ENCODE results near the gene EFCAB9. TPM values are rescaled to one million over a fixed set of nuclear protein-coding genes. Genes with fewer than 3 reads are reported as not detected.

The EFCAB9 gene
- polyA plus RNA-seq, 1 of the 3 experiments (the other 2 are of a cell fraction) = 0.10 TPM

GRCh38 chr5:172168311-172168710 lies 25.7 kb upstream of the EFCAB9 start:
- Histone ChIP-seq H3K4me1 (ENCODE audit: control insufficient read depth in 1 of 2, insufficient read depth in 2 of 2, low read depth in 1 of 2, low read length in 1 of 2) (peaks cover 0 to 4% of the 10 kb centered on the region in 2 experiments; a peak in 1 of 4 replicates), H2AFZ (ENCODE audit: low read depth) (no peak overlapping the region), H3K9me3 (no peaks in the 10 kb centered on the region), H3K4me2 (no peak overlapping the region), H3K79me2 (ENCODE audit: insufficient read depth) (peaks cover 12% of the 10 kb centered on the region), H4K20me1 (ENCODE audit: insufficient read depth) (peaks cover 7% of the 10 kb centered on the region), H3K27ac (ENCODE audit: low read depth in 2 of 2, low read length in 1 of 2) (no peak overlapping the region), H3K36me3 (replicated peaks in 1 of 2; ENCODE audit: control insufficient read depth in 1 of 2, insufficient read depth in 2 of 2, low read length in 1 of 2) (no peaks in the 10 kb centered on the region), H3F3A (replicated peaks; ENCODE audit: insufficient read depth) (no peaks in the 10 kb centered on the region), H3K4me3 (ENCODE audit: low read depth in 2 of 2, low read length in 1 of 2) (no peak overlapping the region), H3K9ac (no peak overlapping the region), H3K9me2 (no peaks in the 10 kb centered on the region), H3K27me3 (ENCODE audit: insufficient read depth) (no peaks in the 10 kb centered on the region)
- 67% methylated on average over 5 of the region's 8 CpGs for WGBS (ENCODE audit: low lambda C conversion rate)
- ChIA-PET CTCF (interaction anchor here (1.3 kb wide), 1 partner anchor 20 kb away, joined by 4 read pairs; the partner anchor contains the start of gene STK10), POLR2A (no interaction called here)
- DNase-seq = no peak
- TF ChIP-seq SIN3A (IDR thresholded peaks at IDR 0.05; ENCODE audit: borderline replicate concordance, low read depth, low read length) = no peak
- no peak for TF ChIP-seq JUND (IDR thresholded peaks at IDR 0.05)
- TF ChIP-seq ZBTB33 (IDR thresholded peaks at IDR 0.05; ENCODE audit: borderline replicate concordance, low read depth) = no peak

- Histone ChIP-seq H3K9ac (no peak overlapping the region), H3K9me2 (no peaks in the 10 kb centered on the region), H3K79me2 (ENCODE audit: insufficient read depth) (peaks cover 16% of the 10 kb centered on the region), H3K9me3 (no peaks in the 10 kb centered on the region), H3K4me1 (ENCODE audit: control insufficient read depth in 1 of 2, insufficient read depth in 2 of 2, low read depth in 1 of 2, low read length in 1 of 2) (peaks cover 0 to 9% of the 10 kb centered on the region in 2 experiments; a peak in 1 of 4 replicates), H3K36me3 (replicated peaks in 1 of 2; ENCODE audit: control insufficient read depth in 1 of 2, insufficient read depth in 2 of 2, low read length in 1 of 2) (no peaks in the 10 kb centered on the region), H2AFZ (ENCODE audit: low read depth) (no peak overlapping the region), H4K20me1 (ENCODE audit: insufficient read depth) (peaks cover 11% of the 10 kb centered on the region), H3K27me3 (ENCODE audit: insufficient read depth) (no peaks in the 10 kb centered on the region), H3K4me3 (ENCODE audit: low read depth in 2 of 2, low read length in 1 of 2) (no peak overlapping the region), H3K4me2 (no peak overlapping the region), H3K27ac (ENCODE audit: low read depth in 2 of 2, low read length in 1 of 2) (no peak overlapping the region), H3F3A (replicated peaks; ENCODE audit: insufficient read depth) (no peaks in the 10 kb centered on the region)
- ChIA-PET POLR2A (no interaction called here), CTCF (interaction anchor here (1.3 kb wide), 1 partner anchor 19 kb away, joined by 4 read pairs; the partner anchor contains the start of gene STK10)
- 91% methylated on average over 2 of the region's 2 CpGs for WGBS (ENCODE audit: low lambda C conversion rate)
- TF ChIP-seq CHD2 (IDR thresholded peaks at IDR 0.05; ENCODE audit: low read length, partially characterized antibody) (no peak), FOXJ3 (CRISPR knock-in tag; IDR thresholded peaks at IDR 0.05) (no peak), FOSL2 (IDR thresholded peaks at IDR 0.05; ENCODE audit: borderline replicate concordance, low read depth) (no peak), ZBTB33 (IDR thresholded peaks at IDR 0.05; ENCODE audit: borderline replicate concordance, low read depth) (no peak), REST (IDR thresholded peaks at IDR 0.05; ENCODE audit: low read depth, low read length) (no peak), MXI1 (IDR thresholded peaks at IDR 0.05; ENCODE audit: low read depth, low read length) (no peak), GATA2 (CRISPR knock-in tag; IDR thresholded peaks at IDR 0.05) (no peak), NRF1 (IDR thresholded peaks at IDR 0.05; ENCODE audit: low read depth, low read length) (no peak), SIN3A (IDR thresholded peaks at IDR 0.05; ENCODE audit: borderline replicate concordance, low read depth, low read length) (no peak), MAX (IDR thresholded peaks at IDR 0.05; ENCODE audit: low read depth) (no peak), EZH2phosphoT487 (IDR thresholded peaks at IDR 0.05; ENCODE audit: borderline replicate concordance, low read depth) (no peak), NFIC (IDR thresholded peaks at IDR 0.05; ENCODE audit: borderline replicate concordance) (no peak), JUND (IDR thresholded peaks at IDR 0.05) (no peak), GABPA (IDR thresholded peaks at IDR 0.05; ENCODE audit: low read depth) (no peak)
- DNase-seq = no peak
Observed at GRCh38 chr5:172169216-172169615, 24.8 kb upstream of the EFCAB9 start.
